ENCODE measurements around the gene ZFPL1.
A peak's percentile ranks its signal among the peaks of the same experiment; 100 is the strongest.

The ZFPL1 gene

DNA sequence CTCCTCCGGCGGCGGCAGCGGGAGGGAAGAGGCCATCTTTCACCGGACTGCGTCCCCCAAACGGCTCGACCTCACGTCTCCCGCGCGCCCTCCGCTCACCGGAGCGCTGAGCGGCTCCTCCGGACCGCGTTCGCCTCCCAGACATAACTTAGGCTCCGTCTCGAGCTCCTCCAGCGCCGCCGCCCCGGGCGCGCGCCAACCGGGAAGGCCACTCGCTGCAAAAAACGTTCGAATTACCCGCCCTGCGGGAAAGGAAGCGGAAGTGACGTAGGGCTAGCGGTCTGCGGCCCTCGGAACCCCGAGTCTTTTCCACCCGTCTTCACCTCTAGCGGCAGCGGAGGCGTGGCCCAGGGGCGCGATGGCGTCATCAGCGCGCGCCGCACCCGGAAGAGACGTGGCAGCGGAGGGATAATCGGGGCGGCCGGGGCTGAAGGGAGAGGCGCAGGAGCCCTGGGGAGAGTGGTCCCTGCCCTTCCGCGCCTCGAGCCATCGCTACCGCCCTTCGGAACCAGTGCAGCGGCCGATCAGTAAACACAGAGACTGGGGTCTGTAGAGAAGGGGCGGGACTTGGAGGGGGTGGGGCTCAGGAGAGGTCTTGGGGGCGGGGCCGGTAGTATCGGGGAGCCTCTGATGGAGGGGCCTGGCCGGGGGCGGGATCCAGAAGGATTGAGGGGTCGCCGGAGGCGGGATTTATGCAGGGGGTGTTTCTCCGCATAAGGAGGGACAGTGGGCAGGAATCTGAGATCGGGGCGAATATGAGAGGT lies at the start of gene ZFPL1, which contains the start of gene CDCA5:
ZFPL1 (plus strand) TSS at position 389 of the 764 bp plus-strand sequence. CDS start 477 bp downstream, outside the sequence.
CDCA5 (minus strand) TSS at position 207 of the 764 bp plus-strand sequence; CDS start at position 145, 62 bp downstream.
- TF ChIP-seq, protein P1, sequence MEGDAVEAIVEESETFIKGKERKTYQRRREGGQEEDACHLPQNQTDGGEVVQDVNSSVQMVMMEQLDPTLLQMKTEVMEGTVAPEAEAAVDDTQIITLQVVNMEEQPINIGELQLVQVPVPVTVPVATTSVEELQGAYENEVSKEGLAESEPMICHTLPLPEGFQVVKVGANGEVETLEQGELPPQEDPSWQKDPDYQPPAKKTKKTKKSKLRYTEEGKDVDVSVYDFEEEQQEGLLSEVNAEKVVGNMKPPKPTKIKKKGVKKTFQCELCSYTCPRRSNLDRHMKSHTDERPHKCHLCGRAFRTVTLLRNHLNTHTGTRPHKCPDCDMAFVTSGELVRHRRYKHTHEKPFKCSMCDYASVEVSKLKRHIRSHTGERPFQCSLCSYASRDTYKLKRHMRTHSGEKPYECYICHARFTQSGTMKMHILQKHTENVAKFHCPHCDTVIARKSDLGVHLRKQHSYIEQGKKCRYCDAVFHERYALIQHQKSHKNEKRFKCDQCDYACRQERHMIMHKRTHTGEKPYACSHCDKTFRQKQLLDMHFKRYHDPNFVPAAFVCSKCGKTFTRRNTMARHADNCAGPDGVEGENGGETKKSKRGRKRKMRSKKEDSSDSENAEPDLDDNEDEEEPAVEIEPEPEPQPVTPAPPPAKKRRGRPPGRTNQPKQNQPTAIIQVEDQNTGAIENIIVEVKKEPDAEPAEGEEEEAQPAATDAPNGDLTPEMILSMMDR (IDR thresholded peaks at IDR 0.05; ENCODE audit: low read length, missing control alignments): no peak
- peak within 1 kb of the TSS; percentile 92 for H3K4me3 ChIP-seq (replicated peaks; ENCODE audit: low read depth, low read length)
- peak; percentile 97 for DNase-seq (ENCODE audit: low read depth)

DNA sequence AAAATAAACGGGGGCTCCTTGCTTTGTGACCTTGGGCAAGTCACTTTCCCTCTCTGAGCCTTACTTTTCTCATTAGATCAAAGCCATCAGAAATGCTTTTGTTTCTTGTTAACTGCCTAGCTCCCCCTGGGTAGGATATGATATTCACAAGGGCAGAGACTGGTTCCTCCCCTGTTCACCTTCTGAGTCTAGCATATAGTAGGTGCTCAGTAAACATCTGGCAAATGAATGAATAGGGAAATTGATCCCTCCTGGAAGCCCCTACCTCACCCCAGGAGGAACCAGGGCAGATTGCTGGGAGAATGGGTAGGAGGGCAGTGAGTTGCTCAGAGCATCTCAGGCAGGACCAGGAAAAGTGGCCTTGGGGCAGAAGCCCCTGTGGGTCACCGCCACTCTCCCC lies 49.6 kb upstream of the ZFPL1 start:
- TF ChIP-seq, protein P1 (IDR thresholded peaks at IDR 0.05; ENCODE audit: low read length, missing control alignments): no peak

DNA sequence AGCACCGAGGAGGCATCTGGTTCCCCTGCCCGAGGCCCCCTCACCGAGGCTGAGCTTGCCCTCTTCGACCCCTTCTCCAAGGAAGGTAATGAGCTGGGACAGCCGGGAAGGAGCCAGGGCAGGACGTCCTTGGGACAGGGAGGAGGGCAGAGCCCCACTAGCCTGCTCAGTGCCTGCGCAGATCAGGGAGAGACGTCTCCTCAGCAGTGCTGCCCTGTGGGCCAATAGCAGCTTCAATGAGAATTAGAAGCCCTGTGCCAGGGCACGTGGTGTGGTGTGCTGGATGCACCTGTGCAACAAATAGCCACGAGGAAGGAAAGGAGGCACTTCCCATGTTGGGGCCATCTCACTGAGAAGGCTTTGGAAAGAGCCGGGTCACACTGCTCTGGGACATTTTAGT lies 48.4 kb upstream of the ZFPL1 start:
- no peak for DNase-seq (ENCODE audit: low read depth)
- no peak overlapping the region for H3K4me3 ChIP-seq (replicated peaks; ENCODE audit: low read depth, low read length)
- TF ChIP-seq, protein P1 (IDR thresholded peaks at IDR 0.05; ENCODE audit: low read length, missing control alignments): no peak

More for the DNA sequence above, 49.6 kb upstream of the ZFPL1 start:
- no peak overlapping the region for H3K4me3 ChIP-seq (replicated peaks; ENCODE audit: low read depth, low read length)
- no peak for DNase-seq (ENCODE audit: low read depth)

- TF ChIP-seq, protein P1 (IDR thresholded peaks at IDR 0.05; ENCODE audit: low read length, missing control alignments): no peak
- no peak for DNase-seq (ENCODE audit: low read depth)
- H3K4me3 ChIP-seq (replicated peaks; ENCODE audit: low read depth, low read length): no peak overlapping the region
Measured at GRCh38 chr11:65036931-65037330, 47.1 kb upstream of the ZFPL1 start.

DNA sequence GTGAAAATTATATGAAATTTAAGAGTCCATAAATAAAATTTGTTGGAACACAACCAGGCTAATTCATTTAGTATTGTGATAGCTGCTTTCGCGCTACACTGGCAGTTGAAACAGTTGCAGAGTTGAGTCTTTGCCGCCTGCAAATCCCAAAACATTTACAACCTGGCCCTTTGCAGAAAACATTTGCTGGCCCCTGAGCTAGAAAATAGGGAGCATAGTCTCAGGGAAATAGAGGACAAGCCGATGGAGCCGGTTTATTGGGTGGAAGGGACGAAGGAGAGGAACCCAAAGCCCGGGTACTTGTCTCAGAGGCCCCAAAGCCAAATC lies 43.5 kb upstream of the ZFPL1 start:
- TF ChIP-seq, protein P1 (IDR thresholded peaks at IDR 0.05; ENCODE audit: low read length, missing control alignments): no peak
- no peak for DNase-seq (ENCODE audit: low read depth)
- H3K4me3 ChIP-seq (replicated peaks; ENCODE audit: low read depth, low read length): peak overlapping the region; percentile 66

GRCh38 chr11:65040847-65041622 lies 43.0 kb upstream of the ZFPL1 start, which contains the start of gene SAC3D1:
Gene SAC3D1, plus strand, starts transcription at chr11:65041210. Its CDS starts 83 bp downstream, at chr11:65041293.
- peak within 1 kb of the TSS; percentile 66 for H3K4me3 ChIP-seq (replicated peaks; ENCODE audit: low read depth, low read length)
- peak; percentile 92 for DNase-seq (ENCODE audit: low read depth)
- TF ChIP-seq, protein P1 (IDR thresholded peaks at IDR 0.05; ENCODE audit: low read length, missing control alignments): no peak

All from fibroblast of pulmonary artery (primary cell).